Uterus (tissue), 2 donors: ENCODE data around the gene STARD3NL.

ENCODE experiments used
- CTCF ChIP-seq, 4 experiments: fragments of 200-600 bp in 2 of 4; fragments of 450-650 bp in 2 of 4; sonication (generic) in 2 of 4; IDR thresholded peaks; one replicate each; pipeline ENCODE4 v1.5.1; 2016 to 2019; ENCODE audit warnings: antibody characterized with exemption in 4 of 4, mild to moderate bottlenecking in 2 of 4, moderate library complexity in 1 of 4
- POLR2A ChIP-seq, 2 donors: fragments of 450-650 bp; IDR thresholded peaks; one replicate each; pipeline ENCODE4 v1.6.1; 2016; ENCODE audit warnings: antibody characterized with exemption in 2 of 2, mild to moderate bottlenecking in 1 of 2, moderate library complexity in 1 of 2

GRCh38 chr7:38206071-38206470, 28.0 kb downstream of the STARD3NL start:
- no peak for TF ChIP-seq CTCF (IDR thresholded peaks at IDR 0.05)
- TF ChIP-seq POLR2A (IDR thresholded peaks at IDR 0.05) = no peak
